ENCODE data around the gene FLYWCH1. TPM values are rescaled to one million over a fixed set of nuclear protein-coding genes. Genes with fewer than 3 reads are reported as not detected.

Gene FLYWCH1
- total and polyA plus RNA-seq, 2 of the 8 experiments (the other 6 are each of a cell fraction or from before 2014, with no cell fraction given), result 12.4 to 23.5 TPM

GRCh38 chr16:2999929-3000328, 88.2 kb downstream of the FLYWCH1 start:
- Histone ChIP-seq H3K27me3 (replicated peaks in 1 of 4; ENCODE audit: control insufficient read depth in 3 of 4, extremely low read depth in 1 of 4, insufficient read depth in 3 of 4, low read length in 3 of 4) (no peaks in the 10 kb centered on the region), H3K4me1 (replicated peaks in 1 of 4; ENCODE audit: control insufficient read depth in 3 of 4, insufficient read depth in 4 of 4, low read length in 3 of 4) (peaks cover 0 to 26% (median 10%) of the 10 kb centered on the region in 4 experiments; a peak in 6 of 7 replicates), H3K4me3 (ENCODE audit: extremely low read depth in 1 of 4, insufficient read depth in 2 of 4, low read depth in 3 of 4, low read length in 4 of 4) (no peak overlapping the region), H3K4ac (replicated peaks; ENCODE audit: insufficient read length, low read depth, low read length) (no peak overlapping the region), H3K36me3 (ENCODE audit: control insufficient read depth in 2 of 4, insufficient read depth in 4 of 4, low read length in 3 of 4) (no peaks in the 10 kb centered on the region), H3K79me1 (ENCODE audit: low read depth, low read length) (no peaks in the 10 kb centered on the region), H3K79me2 (ENCODE audit: control insufficient read depth in 1 of 2, insufficient read depth in 2 of 2, low read length in 2 of 2) (no peaks in the 10 kb centered on the region), H3K9me3 (ENCODE audit: insufficient read depth in 2 of 2, low read depth in 1 of 2, low read length in 1 of 2) (no peaks in the 10 kb centered on the region), H2BK15ac (ENCODE audit: low read length) (no peak overlapping the region), H2AFZ (ENCODE audit: low read length) (no peak overlapping the region), H4K20me1 (replicated peaks in 1 of 2; ENCODE audit: control insufficient read depth in 1 of 2, insufficient read depth in 2 of 2, low read length in 2 of 2) (peaks cover 0 to 2% of the 10 kb centered on the region in 2 experiments), H3K23me2 (ENCODE audit: low read depth, low read length) (peaks cover 2% of the 10 kb centered on the region), H3K56ac (replicated peaks; ENCODE audit: insufficient read length, low read depth, low read length) (no peak overlapping the region), H2BK20ac (ENCODE audit: low read length) (no peak overlapping the region), H3K18ac (ENCODE audit: extremely low read depth, low read length) (no peak overlapping the region), H3K4me2 (ENCODE audit: insufficient read depth in 1 of 2, low read depth in 2 of 2, low read length in 2 of 2) (no peak overlapping the region), H4K8ac (ENCODE audit: extremely low read depth, insufficient read depth, low read length) (no peak overlapping the region), H2AK5ac (ENCODE audit: low read depth, low read length) (no peak overlapping the region), H3K9ac (replicated peaks in 1 of 4; ENCODE audit: extremely low read depth in 1 of 4, low read depth in 3 of 4, low read length in 3 of 4) (no peak overlapping the region; a peak in 1 of 7 replicates), H3K23ac (ENCODE audit: insufficient read length) (no peak overlapping the region), H2BK120ac (replicated peaks; ENCODE audit: low read depth, low read length) (no peak overlapping the region), H3K14ac (ENCODE audit: insufficient read length) (no peak overlapping the region), H3K27ac (ENCODE audit: low read depth, low read length) (no peak overlapping the region), H2BK5ac (ENCODE audit: low read depth, low read length) (no peak overlapping the region), H2BK12ac (ENCODE audit: low read depth, low read length) (no peak overlapping the region), H4K5ac (ENCODE audit: insufficient read length, low read depth, low read length) (no peak overlapping the region), H4K91ac (replicated peaks; ENCODE audit: insufficient read length, low read length) (no peak overlapping the region)
- FAIRE-seq, result no peak
- CTCF ChIA-PET (ENCODE audit: partially characterized antibody), result interaction anchor here (0.9 to 17.3 kb wide), 6 partner anchors 10 to 36 kb away, joined by 3 to 639 read pairs (median 8); partner anchors contain the start of genes BICDL2, CLDN6, HCFC1R1 and KREMEN2
- no peak for DNase-seq (ENCODE audit: low read depth in 1 of 2, low spot score in 2 of 2)
- POLR2A ChIA-PET (ENCODE audit: partially characterized antibody), result interaction anchor here (1.0 to 35.7 kb wide), 7 partner anchors 10 to 98 kb away, joined by 3 to 1808 read pairs (median 11); partner anchors contain the start of genes BICDL2, CLDN6, CLDN9 and HCFC1R1
- WGBS, 2 experiments (ENCODE audit: extremely low coverage in 1 of 2, insufficient coverage in 1 of 2, insufficient read length in 1 of 2, insufficient replicate concordance in 2 of 2, low coverage in 1 of 2, low lambda C conversion rate in 2 of 2, missing lambda C conversion rate in 1 of 2), result 91% methylated on average over 5 of the region's 6 CpGs; no CpG with 5 or more reads in 1 of the 2 experiments
- TF ChIP-seq TAF1 (IDR thresholded peaks at IDR 0.05; ENCODE audit: low read depth, low read length) (no peak), CHD2 (IDR thresholded peaks at IDR 0.05; ENCODE audit: low read length) (no peak), MAFK (IDR thresholded peaks at IDR 0.05; ENCODE audit: low read depth, low read length) (no peak), BACH1 (IDR thresholded peaks at IDR 0.05; ENCODE audit: low read length) (no peak), POU5F1 (IDR thresholded peaks at IDR 0.05; ENCODE audit: low read depth, low read length) (no peak), MAX (IDR thresholded peaks at IDR 0.05) (no peak), E2F6 (IDR thresholded peaks at IDR 0.05) (no peak), CREB1 (IDR thresholded peaks at IDR 0.05) (no peak), HDAC6 (IDR thresholded peaks at IDR 0.05; ENCODE audit: low read depth, low read length) (no peak), SUZ12 (IDR thresholded peaks at IDR 0.05; ENCODE audit: low read length) (no peak), JUND (IDR thresholded peaks at IDR 0.05; ENCODE audit: low read length) (no peak), CBX5 (IDR thresholded peaks at IDR 0.05; ENCODE audit: low read depth, low read length) (no peak), SRF (IDR thresholded peaks at IDR 0.05; ENCODE audit: low read depth, low read length) (no peak), EZH2 (IDR thresholded peaks at IDR 0.05; ENCODE audit: low read depth, low read length, severe bottlenecking) (no peak), FOSL1 (IDR thresholded peaks at IDR 0.05; ENCODE audit: insufficient read depth, low read depth, low read length) (no peak)

Measured in H1 (cell line).